ENCODE measurements around the gene SUMF1.

SUMF1 gene

GRCh38 chr3:4394567-4394966, 72.5 kb downstream of the SUMF1 start:
- no peak for TF ChIP-seq TAF1 (IDR thresholded peaks at IDR 0.05; ENCODE audit: borderline replicate concordance, insufficient read depth, low read length)
- no peak for TF ChIP-seq POLR2AphosphoS5 (IDR thresholded peaks at IDR 0.05; ENCODE audit: low read depth, low read length)

DNA sequence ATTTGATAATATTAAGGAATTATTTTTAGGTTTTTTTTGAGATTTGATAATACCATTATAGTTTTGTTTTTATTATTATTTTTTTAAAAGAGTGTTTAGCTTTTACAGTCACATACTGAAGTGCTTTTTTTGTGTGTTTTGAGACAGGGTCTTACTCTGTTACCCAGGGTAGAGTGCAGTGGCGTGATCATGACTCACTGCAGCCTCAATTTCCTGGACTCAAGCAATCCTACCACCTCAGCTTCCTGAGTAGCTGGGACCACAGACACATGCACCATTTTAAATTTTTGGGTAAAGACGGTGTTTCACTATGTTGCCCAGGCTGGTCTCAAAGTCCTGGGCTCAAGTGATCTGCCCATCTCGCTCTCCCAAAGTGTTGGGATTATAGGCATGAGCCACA, 73.0 kb downstream of the SUMF1 start:
- TF ChIP-seq REST (IDR thresholded peaks at IDR 0.05; ENCODE audit: insufficient read depth in 1 of 2, low read depth in 2 of 2, low read length in 2 of 2) (no peak), SIN3A (IDR thresholded peaks at IDR 0.05; ENCODE audit: borderline replicate concordance, insufficient read depth, low read length) (no peak), FOXP2 (optimal IDR thresholded peaks at IDR 0.05; ENCODE audit: borderline replicate concordance, extremely low read depth, extremely low read length, insufficient read depth) (no peak), POLR2AphosphoS5 (IDR thresholded peaks at IDR 0.05; ENCODE audit: low read depth, low read length) (no peak), TAF1 (IDR thresholded peaks at IDR 0.05; ENCODE audit: borderline replicate concordance, insufficient read depth, low read length) (no peak)

- TF ChIP-seq SIN3A (IDR thresholded peaks at IDR 0.05; ENCODE audit: borderline replicate concordance, insufficient read depth, low read length) (no peak), FOXP2 (optimal IDR thresholded peaks at IDR 0.05; ENCODE audit: borderline replicate concordance, extremely low read depth, extremely low read length, insufficient read depth) (no peak), REST (IDR thresholded peaks at IDR 0.05; ENCODE audit: insufficient read depth in 1 of 2, low read depth in 2 of 2, low read length in 2 of 2) (no peak), POLR2AphosphoS5 (IDR thresholded peaks at IDR 0.05; ENCODE audit: low read depth, low read length) (no peak), TAF1 (IDR thresholded peaks at IDR 0.05; ENCODE audit: borderline replicate concordance, insufficient read depth, low read length) (no peak)
Measured at GRCh38 chr3:4392992-4393391, 74.1 kb downstream of the SUMF1 start.

GRCh38 chr3:4387210-4388204, 79.6 kb downstream of the SUMF1 start:
- TF ChIP-seq SIN3A (IDR thresholded peaks at IDR 0.05; ENCODE audit: borderline replicate concordance, insufficient read depth, low read length) (no peak), POLR2AphosphoS5 (IDR thresholded peaks at IDR 0.05; ENCODE audit: low read depth, low read length) (no peak), REST (IDR thresholded peaks at IDR 0.05; ENCODE audit: insufficient read depth in 1 of 2, low read depth in 2 of 2, low read length in 2 of 2) (no peak), TAF1 (IDR thresholded peaks at IDR 0.05; ENCODE audit: borderline replicate concordance, insufficient read depth, low read length) (no peak), FOXP2 (optimal IDR thresholded peaks at IDR 0.05; ENCODE audit: borderline replicate concordance, extremely low read depth, extremely low read length, insufficient read depth) (no peak)

- no peak for TF ChIP-seq POLR2AphosphoS5 (IDR thresholded peaks at IDR 0.05; ENCODE audit: low read depth, low read length)
- no peak for TF ChIP-seq TAF1 (IDR thresholded peaks at IDR 0.05; ENCODE audit: borderline replicate concordance, insufficient read depth, low read length)
Measured at GRCh38 chr3:4385201-4385600, 81.9 kb downstream of the SUMF1 start.

DNA sequence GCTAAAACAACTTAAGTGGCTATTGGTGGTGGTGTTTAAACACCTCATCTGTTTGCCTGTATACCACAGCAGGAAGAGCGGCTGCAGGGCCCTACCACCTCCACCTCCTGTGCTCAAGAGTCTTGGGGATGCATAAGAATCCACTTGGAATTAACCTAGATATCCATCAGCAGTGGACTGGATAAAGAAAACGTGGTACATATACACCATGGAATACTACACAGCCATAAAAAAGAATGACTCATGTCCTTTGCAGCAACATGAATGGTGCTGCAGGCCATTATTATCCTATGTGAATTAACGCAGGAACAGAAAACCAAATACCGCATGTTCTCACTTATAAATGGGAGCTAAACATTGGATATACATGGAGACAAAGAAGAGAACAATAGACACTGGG, 87.1 kb downstream of the SUMF1 start:
- no peak for TF ChIP-seq FOXP2 (optimal IDR thresholded peaks at IDR 0.05; ENCODE audit: borderline replicate concordance, extremely low read depth, extremely low read length, insufficient read depth)
- TF ChIP-seq TAF1 (IDR thresholded peaks at IDR 0.05; ENCODE audit: borderline replicate concordance, insufficient read depth, low read length) = no peak
- no peak for TF ChIP-seq REST (IDR thresholded peaks at IDR 0.05; ENCODE audit: insufficient read depth in 1 of 2, low read depth in 2 of 2, low read length in 2 of 2)
- TF ChIP-seq POLR2AphosphoS5 (IDR thresholded peaks at IDR 0.05; ENCODE audit: low read depth, low read length) = no peak
- TF ChIP-seq SIN3A (IDR thresholded peaks at IDR 0.05; ENCODE audit: borderline replicate concordance, insufficient read depth, low read length) = no peak

All from PFSK-1 (cell line).